Measurements from ENCODE around the gene CERS5. TPM values are rescaled to one million over a fixed set of nuclear protein-coding genes. Genes with fewer than 3 reads are reported as not detected.
"Not testable (repeated sequence)": the region's sequence is repeated elsewhere in the genome, so short reads cannot be mapped to it uniquely, and the experiment has no call there.

Gene CERS5
- total RNA-seq, 2 donors from 2014 or later = 6.7 to 11.2 TPM

DNA sequence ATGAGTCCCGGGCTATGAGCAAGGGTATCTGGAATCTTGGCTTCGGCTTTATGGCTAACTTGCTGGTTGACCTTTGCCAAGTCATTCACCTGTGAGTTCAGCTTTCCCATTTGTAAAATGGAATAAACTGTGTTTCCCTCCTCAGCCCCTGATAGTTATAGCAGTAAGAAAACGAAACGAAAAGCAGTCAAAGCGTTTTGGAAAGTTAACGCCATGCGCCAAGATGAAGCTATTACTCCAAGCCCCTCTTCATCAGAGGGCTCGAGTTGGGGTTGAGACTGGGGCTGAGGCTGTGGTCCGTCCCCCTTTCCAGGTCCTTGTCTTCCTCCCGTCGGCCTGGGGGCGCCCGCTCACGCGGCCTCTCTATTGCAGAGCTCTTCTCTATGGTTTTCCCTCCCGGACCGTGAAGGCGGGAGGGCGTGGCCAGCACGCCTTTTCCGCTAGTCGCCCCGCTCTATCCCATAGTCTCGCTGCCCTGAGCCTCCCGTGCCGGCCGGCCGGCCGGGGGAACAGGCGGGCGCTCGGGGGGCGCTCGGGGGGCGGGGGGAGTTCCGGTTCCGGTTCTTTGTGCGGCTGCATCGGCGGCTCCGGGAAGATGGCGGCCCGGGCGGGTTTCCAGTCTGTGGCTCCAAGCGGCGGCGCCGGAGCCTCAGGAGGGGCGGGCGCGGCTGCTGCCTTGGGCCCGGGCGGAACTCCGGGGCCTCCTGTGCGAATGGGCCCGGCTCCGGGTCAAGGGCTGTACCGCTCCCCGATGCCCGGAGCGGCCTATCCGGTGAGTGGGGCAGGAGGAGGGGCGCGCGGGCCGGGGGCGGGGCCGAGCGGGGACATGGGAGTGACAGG lies 82.2 kb downstream of the CERS5 start, which contains the start of gene SMARCD1:
Gene SMARCD1 (plus strand): TSS at position 568 of the 840 bp plus-strand sequence. CDS start 28 bp downstream, at position 596.
- peak within 1 kb of the TSS; percentile 98 for H3K27ac ChIP-seq
- no peaks in the 10 kb centered on the region for H3K9me3 ChIP-seq
- peak; percentile 93 for DNase-seq (ENCODE audit: low spot score)
- peak within 1 kb of the TSS; percentile 90 to 98 for H3K4me3 ChIP-seq
- TF ChIP-seq, protein P1, sequence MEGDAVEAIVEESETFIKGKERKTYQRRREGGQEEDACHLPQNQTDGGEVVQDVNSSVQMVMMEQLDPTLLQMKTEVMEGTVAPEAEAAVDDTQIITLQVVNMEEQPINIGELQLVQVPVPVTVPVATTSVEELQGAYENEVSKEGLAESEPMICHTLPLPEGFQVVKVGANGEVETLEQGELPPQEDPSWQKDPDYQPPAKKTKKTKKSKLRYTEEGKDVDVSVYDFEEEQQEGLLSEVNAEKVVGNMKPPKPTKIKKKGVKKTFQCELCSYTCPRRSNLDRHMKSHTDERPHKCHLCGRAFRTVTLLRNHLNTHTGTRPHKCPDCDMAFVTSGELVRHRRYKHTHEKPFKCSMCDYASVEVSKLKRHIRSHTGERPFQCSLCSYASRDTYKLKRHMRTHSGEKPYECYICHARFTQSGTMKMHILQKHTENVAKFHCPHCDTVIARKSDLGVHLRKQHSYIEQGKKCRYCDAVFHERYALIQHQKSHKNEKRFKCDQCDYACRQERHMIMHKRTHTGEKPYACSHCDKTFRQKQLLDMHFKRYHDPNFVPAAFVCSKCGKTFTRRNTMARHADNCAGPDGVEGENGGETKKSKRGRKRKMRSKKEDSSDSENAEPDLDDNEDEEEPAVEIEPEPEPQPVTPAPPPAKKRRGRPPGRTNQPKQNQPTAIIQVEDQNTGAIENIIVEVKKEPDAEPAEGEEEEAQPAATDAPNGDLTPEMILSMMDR (IDR thresholded peaks at IDR 0.05) = peak; percentile 15 to 75
- peaks cover 37% of the 10 kb centered on the region for H3K36me3 ChIP-seq
- H3K4me1 ChIP-seq = peaks cover 0 to 32% of the 10 kb centered on the region in 2 donors
- no peaks in the 10 kb centered on the region for H3K27me3 ChIP-seq

DNA sequence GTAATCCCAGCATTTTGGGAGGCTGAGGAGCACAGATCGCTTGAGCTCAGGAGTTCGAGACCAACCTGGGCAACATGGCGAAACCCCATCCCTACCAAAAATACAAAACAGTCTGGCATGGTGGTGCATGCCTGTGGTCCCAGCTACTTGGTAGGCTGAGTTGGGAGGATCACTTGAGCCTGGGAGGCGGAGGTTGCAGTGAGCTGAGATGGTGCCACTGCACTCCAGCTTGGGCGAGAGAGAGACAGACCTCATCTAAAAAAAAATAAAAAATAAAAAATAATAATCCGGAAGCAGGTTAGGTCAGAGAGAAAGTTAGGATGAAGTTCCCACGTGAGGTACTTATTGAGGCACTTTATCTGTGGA lies 82.8 kb downstream of the CERS5 start:
- not testable (repeated sequence) for DNase-seq (ENCODE audit: low spot score); H3K9me3 ChIP-seq; H3K27me3 ChIP-seq
- Histone ChIP-seq H3K36me3 (peaks cover 31% of the 10 kb centered on the region), H3K27ac (peak overlapping the region; percentile 98), H3K4me3 (peak overlapping the region; percentile 90 to 98), H3K4me1 (peaks cover 0 to 32% of the 10 kb centered on the region in 2 donors)

DNA sequence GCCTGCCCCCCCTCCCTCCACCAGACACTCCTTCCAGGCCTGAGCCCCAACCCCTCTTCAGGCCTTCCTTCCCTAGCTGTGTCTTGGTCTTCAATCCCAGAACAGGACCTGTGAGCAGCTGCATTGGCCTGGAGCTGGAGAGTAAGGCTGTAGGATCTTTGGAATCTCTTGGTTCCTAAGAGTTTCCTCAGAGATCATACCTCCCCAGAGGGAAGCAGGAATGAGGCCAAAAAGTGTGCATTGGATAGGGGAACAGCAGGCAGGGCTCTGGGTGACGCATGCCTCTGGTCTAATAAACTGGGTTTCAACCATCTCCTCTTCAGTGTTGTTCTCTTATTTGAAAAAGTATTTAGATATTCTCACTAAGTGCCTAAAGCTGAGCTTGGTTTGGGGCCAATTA lies 83.9 kb downstream of the CERS5 start:
- DNase-seq (ENCODE audit: low spot score) = no peak
- peaks cover 0 to 30% of the 10 kb centered on the region in 2 donors for H3K4me1 ChIP-seq
- TF ChIP-seq, protein P1 (IDR thresholded peaks at IDR 0.05) = no peak
- no peak overlapping the region for H3K4me3 ChIP-seq
- peaks cover 20% of the 10 kb centered on the region for H3K36me3 ChIP-seq
- H3K9me3 ChIP-seq = no peaks in the 10 kb centered on the region
- no peak overlapping the region for H3K27ac ChIP-seq
- no peaks in the 10 kb centered on the region for H3K27me3 ChIP-seq

DNA sequence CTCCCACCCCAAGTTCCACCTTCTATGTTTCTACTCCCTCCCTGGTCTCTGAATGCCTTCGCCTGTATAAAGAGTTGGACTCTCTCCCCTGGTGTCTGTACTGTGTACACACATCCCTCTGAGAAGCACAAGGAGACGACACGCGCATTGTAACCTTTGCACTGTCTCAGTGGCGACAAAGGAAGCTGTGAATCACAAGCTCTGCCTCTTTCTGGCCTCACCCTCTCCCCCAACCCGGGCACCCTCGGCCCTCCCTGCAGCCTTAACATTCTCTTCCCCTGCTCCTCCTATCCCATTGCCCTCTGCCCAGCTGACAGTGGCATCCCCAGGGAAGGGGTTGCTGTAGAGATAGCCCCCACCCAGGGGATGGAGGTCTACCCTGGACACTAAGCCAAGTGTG lies 84.5 kb downstream of the CERS5 start:
- no peaks in the 10 kb centered on the region for H3K27me3 ChIP-seq
- H3K9me3 ChIP-seq = no peaks in the 10 kb centered on the region
- H3K36me3 ChIP-seq = peaks cover 14% of the 10 kb centered on the region
- DNase-seq (ENCODE audit: low spot score) = no peak
- H3K4me1 ChIP-seq = peaks cover 0 to 26% of the 10 kb centered on the region in 2 donors
- H3K27ac ChIP-seq = no peak overlapping the region
- H3K4me3 ChIP-seq = no peak overlapping the region
- TF ChIP-seq, protein P1 (IDR thresholded peaks at IDR 0.05) = no peak

DNA sequence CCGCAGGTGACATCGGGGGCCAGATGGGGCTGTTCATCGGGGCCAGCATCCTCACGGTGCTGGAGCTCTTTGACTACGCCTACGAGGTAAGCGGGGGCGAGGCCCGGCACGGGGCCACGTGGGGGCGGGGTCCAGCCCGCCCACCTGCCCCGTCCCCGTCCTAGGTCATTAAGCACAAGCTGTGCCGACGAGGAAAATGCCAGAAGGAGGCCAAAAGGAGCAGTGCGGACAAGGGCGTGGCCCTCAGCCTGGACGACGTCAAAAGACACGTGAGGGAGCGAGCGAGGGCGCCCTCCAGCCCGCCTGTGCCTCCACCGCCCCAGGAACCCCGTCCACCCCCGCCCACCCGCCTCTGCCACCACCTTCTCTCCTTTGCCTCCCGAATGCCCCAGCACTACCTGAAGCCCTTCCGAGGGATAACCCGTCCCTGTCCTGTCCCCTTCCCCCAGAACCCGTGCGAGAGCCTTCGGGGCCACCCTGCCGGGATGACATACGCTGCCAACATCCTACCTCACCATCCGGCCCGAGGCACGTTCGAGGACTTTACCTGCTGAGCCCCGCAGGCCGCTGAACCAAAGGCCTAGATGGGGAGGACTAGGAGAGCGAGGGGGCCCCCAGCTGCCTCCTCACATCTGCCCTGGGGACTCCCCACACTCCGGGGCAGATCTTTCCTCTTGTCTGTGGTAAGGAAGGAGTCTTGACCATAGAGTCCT lies 85.9 kb downstream of the CERS5 start:
- Histone ChIP-seq H3K4me1 (peaks cover 0 to 15% of the 10 kb centered on the region in 2 donors), H3K36me3 (peaks cover under 1% of the 10 kb centered on the region), H3K27ac (no peak overlapping the region), H3K4me3 (peak overlapping the region in 1 of 2 donors; percentile 1), H3K9me3 (no peaks in the 10 kb centered on the region), H3K27me3 (no peaks in the 10 kb centered on the region)
- TF ChIP-seq, protein P1 (IDR thresholded peaks at IDR 0.05) = no peak
- no peak for DNase-seq (ENCODE audit: low spot score)

DNA sequence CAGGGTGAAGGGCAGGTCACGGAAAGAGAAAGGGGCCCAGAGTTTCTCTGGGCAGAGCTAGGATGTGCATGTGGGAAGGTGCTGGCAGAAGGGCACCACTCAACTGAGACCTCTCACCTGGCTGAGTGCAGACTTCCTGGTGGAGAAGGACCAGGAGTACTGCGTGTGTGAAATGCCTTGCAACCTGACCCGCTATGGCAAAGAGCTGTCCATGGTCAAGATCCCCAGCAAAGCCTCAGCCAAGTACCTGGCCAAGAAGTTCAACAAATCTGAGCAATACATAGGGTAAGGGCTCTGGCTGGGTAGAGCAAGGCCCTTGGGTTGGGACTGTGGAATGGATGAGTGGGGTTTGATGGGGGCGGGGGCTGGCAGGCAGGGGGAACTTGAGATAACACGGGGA lies 87.4 kb downstream of the CERS5 start:
- no peaks in the 10 kb centered on the region for H3K9me3 ChIP-seq
- no peak overlapping the region for H3K27ac ChIP-seq
- H3K36me3 ChIP-seq = no peaks in the 10 kb centered on the region
- no peak overlapping the region for H3K4me3 ChIP-seq
- no peak for DNase-seq (ENCODE audit: low spot score)
- TF ChIP-seq, protein P1 (IDR thresholded peaks at IDR 0.05) = no peak
- H3K4me1 ChIP-seq = peaks cover 0 to 11% of the 10 kb centered on the region in 2 donors
- no peaks in the 10 kb centered on the region for H3K27me3 ChIP-seq

All from right atrium auricular region (tissue), 2 donors.